Measurements from ENCODE around the gene SLPI. TPM values are rescaled to one million over a fixed set of nuclear protein-coding genes. Genes with fewer than 3 reads are reported as not detected.

The SLPI gene, protein sequence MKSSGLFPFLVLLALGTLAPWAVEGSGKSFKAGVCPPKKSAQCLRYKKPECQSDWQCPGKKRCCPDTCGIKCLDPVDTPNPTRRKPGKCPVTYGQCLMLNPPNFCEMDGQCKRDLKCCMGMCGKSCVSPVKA
- total RNA-seq: not detected in 2 replicates

DNA sequence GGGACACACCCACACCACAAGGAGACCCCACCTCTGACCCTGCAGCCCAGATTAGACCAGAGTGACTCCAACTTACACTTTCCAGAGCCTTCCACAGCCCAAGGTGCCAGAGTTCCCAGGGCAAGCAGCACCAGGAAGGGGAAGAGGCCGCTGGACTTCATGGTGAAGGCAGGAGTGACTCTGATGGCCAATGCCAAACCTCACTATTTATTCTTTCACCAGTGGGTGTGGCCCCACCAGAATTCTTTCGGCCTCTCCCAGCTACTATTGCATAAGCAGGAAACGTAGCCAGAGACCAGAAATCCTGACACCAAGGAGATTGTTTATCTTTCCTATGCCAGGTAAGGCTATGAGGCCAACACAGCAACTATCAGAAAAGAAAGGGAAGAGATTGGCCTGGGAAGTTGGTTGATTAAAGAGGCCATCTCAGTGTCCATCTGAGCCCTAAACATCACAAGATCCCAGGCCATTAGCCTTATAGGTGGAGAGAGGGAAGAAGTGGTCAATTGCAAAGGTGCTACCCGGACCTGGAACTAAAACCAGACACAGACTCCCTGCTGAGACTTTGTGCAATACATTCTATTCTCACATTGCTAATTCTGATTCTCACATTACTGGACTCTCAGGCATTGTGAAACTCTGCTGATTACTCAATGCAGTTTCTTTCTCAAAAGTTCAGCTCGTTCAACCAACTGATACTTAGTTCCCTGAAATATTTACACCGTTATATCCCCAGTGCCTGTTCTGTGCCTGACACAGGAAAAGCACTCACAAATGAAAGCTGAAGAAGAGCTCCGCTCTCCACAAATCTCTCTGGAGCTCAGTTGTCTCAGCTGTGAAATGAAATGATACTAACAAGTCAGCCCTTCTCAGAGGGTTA is at the start of gene SLPI:
Gene SLPI, minus strand, starts transcription at position 182 of the 880 bp plus-strand sequence. Its CDS starts 21 bp downstream, at position 161.

DNA sequence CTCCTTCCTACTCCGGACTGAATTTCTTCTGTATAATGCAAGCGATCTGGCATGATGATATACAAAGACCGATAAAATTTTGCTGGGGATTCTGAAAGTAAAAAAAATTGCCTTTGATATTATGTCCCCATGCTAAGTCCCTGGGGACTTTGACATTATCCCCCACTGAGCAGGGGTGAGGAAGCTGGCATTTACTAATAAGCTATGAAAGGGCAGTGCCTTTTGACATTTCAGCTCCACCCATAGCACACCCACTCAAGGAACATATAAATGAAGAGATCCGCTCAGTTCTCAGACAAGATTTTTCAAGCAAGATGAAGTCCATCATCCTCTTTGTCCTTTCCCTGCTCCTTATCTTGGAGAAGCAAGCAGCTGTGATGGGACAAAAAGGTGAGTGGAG is 33.3 kb downstream of the SLPI start, which contains the start of gene SEMG2:
Gene SEMG2, plus strand, starts transcription at position 298 of the 400 bp plus-strand sequence. Its CDS starts 17 bp downstream, at position 315.

DNA sequence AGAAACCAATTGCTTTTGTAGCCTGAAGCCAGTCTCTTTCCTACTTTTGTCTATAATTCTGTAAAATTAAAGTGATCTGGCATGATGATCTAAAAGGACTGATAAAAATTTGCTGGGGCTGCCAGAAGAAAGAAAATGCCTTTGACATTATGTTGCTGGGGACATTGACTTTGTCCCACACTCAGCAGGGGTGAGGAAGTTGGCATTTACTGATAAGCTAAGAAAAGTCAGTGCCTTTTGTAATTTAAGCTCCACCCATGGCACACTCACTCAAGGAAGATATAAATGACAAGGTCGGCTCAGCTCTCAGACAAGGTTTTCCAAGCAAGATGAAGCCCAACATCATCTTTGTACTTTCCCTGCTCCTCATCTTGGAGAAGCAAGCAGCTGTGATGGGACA is 47.6 kb downstream of the SLPI start, which contains the start of gene SEMG1:
Gene SEMG1, plus strand, starts transcription at position 309 of the 400 bp plus-strand sequence. Its CDS starts 21 bp downstream, at position 330.

Other genes with a start within 250 kb of the SLPI start
- gene KCNS1, start 153.4 kb downstream of the SLPI start, total RNA-seq: 5.3 and 5.5 TPM in 2 replicates
- not detected in 2 replicates for gene WFDC5, start 139.4 kb downstream of the SLPI start, total RNA-seq
- not detected in 2 replicates for gene WFDC12, start 130.1 kb downstream of the SLPI start, total RNA-seq
- gene PI3, start 79.7 kb downstream of the SLPI start, total RNA-seq: not detected in 2 replicates
- not detected in 2 replicates for gene SEMG1, start 47.5 kb downstream of the SLPI start, total RNA-seq
- not detected in 2 replicates for gene SEMG2, start 33.2 kb downstream of the SLPI start, total RNA-seq
- not detected in 2 replicates for gene RBPJL, start 52.3 kb upstream of the SLPI start, total RNA-seq
- not detected in 2 replicates for gene MATN4, start 53.7 kb upstream of the SLPI start, total RNA-seq
- gene SDC4, start 93.9 kb upstream of the SLPI start, total RNA-seq: 170 and 210 TPM in 2 replicates
- gene SYS1, start 108.6 kb upstream of the SLPI start, total RNA-seq: 32.5 and 33.3 TPM in 2 replicates
- gene TP53TG5, start 123.8 kb upstream of the SLPI start, total RNA-seq: not detected in 2 replicates
- 3.9 and 10.2 TPM in 2 replicates for gene DBNDD2, start 153.7 kb upstream of the SLPI start, total RNA-seq
- gene PIGT, start 161.6 kb upstream of the SLPI start, total RNA-seq: 51.0 and 63.4 TPM in 2 replicates
- gene WFDC2, start 215.2 kb upstream of the SLPI start, total RNA-seq: not detected in 2 replicates